Endometrial microvascular endothelial cells (primary cell): ENCODE measurements around the gene PTPRN2. TPM values are rescaled to one million over a fixed set of nuclear protein-coding genes. Genes with fewer than 3 reads are reported as not detected.

Source experiments
- in situ Hi-C: cut with HindIII; loops from 2 replicates; pipeline ENCODE4 v1.10.0; 2017; ENCODE audit warnings: low sequenced_read_pairs, low pct_unique_long_range_greater_than_20kb; ENCODE audit errors: inconsistent ontology term
- total RNA-seq: library from RNA; depleted of rRNA; stranded (reverse); fragments of >200 nt; gene quantifications from one replicate; pipeline ENCODE4 v1.2.3, GENCODE V29; 2015; ENCODE audit errors: inconsistent ontology term

The PTPRN2 gene
- total RNA-seq, 1 donor from 2014 or later = 13.3 TPM

DNA sequence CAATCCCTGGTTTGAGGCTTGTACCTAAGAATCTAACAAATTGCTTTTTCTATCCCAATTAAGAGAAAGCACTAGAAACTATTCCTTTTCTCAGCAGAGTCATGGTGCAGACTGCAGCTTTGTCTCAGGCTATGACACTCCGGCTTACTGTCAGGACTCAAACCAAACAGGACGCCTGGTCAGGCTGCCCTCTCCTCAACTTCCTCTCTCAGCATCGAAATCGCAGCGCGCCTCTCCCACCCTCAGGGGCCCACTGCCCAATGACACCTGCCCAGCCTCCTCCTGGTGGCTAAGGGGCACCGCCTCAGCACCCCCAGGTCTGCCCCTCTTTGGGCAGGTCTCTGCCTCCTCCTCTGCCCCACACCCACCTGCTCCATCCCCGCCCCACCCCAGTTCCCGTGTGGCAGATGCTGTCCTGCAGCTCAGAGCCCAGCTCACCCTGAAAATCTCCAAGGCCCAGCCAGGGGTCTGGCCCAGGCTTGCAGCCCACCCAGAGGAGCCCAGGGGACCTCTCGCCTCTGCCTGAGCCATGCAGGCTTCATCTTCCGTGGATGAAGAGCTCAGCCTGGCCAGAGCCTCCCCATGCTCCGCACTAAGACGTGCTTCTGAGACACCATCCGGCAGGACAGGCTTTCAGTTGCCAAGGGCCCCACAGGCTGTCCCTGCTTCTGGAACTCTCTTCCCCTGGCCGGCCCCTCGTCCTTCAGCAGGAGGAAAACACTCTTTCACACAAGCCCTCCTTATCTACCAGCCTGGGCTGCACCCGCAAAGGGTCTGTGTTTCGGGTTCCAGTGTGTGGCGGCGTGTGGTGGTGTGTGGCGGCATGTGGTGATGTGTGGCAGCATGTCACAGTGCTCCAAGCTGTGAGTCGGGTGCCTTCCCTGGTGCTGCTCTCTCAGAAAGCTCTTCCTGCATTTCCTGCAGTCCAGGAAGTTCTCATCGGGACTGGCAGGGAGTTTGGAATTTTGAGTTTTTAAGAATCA lies 16.4 kb upstream of the PTPRN2 start:
- in situ Hi-C loops = no loop called here

DNA sequence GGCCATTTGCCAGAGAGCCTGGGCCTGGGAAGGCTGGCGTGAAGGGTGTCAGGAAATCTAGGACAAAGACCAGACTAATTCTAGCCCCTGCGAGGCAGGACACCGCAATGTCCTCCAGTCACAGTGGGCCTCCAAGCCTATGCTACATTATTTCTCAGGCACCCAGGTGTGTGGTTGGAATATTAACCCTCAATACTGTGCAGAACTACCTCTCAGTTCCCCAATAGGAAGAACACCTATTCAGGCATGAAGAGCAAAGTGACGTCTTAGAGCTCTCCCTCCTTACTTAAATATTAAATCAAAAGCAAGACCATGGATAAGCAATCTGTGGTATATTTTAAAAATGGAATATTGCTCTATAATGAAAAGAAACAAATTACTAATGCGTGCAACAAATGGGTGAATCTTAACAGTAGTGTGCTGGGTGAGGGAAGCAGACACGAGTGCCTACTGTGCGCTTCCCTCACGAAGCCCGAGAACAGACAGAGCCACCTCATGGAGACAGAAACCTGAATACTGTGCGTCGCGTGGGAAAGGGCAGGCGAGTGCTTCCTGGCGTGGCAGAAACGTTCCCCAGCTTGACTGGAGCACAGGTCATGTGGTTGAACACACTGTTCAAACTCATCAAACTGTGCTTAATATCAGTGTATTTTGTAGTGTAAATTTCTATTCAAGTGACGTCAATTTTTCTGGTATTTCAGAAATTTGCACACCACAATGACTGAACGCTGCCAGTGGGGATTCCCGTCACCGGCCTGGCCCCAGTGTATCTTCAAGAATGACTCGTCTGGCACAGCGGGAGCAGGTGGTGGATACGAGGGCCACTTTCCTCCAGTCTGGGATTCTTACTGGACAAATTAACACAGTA lies 15.5 kb upstream of the PTPRN2 start:
- in situ Hi-C loops = no loop called here

DNA sequence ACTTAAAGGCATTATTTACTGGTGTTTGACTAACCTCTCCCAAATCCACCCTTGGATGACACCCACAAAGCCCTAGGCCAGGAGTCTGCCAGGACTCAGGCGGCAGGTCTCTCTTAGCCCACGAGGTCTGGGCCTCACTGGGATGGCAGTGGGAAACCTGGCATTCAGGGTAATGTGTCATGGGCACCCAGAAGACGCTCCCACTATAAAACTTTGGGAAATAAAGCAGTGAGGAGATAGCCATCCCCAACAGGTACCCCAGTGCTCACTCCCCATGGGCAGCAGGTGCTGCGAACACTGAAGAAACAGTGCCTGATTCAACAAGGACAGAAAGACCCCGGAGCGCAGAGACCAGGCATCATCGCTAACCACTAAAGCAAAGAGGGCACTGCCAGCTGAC lies 14.4 kb upstream of the PTPRN2 start:
- in situ Hi-C loops = no loop called here

DNA sequence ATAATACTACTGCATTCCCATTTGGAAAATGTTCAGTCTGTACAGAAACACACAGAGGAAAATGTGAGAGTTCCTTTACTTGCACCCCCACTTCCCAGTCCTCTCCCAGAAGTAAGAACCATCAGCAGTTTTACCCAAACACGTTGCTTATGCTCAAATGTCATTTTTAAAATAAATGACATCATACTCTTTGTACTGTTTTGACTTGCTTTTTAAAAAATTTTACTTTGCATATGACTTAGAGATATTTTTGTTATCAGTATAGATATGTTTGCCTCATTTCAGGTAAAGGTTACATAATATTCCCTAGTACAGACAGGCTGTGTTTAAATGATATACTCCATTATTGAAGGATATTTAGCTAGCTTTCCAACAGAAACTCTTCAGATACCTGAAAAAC lies 13.5 kb upstream of the PTPRN2 start:
- in situ Hi-C loops = no loop called here

DNA sequence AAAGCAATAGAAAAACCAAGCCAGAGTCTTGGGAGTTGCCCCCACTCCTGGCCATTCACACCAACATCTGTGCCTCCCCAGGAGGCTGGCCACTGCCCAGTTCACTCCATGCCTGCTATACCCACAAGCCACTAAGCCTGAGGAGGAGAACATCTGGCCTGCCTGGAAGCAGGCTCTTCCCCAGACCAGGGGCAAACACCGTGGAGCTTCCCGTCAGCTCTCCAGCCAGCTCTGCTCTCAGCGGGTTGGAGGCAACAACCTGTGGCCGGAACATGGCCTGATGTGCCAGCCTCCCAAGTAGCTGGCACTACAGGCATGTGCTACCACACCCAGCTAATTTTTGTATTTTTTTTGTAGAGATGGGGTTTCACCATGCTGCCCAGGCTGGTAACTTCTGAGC lies 9.1 kb upstream of the PTPRN2 start:
- in situ Hi-C loops = no loop called here

DNA sequence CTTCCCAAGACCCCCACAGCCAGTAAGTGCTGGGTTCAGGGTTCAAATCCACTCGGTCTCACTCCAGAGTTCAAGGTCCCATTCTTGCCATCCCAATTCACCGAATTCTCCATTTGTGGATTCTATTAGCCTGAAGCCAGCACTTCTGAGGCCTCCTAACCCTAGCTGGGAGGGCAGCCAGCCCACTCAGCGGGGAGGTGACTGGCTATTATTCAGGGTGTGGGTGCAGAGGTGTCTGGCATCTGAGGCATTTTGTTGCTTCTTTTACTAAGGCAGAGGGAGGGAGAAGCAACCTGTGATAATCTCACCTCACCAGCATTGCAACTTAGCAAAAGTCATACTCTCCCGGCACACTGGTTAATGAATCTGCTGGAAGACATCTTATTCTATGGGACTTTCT lies 8.7 kb upstream of the PTPRN2 start:
- in situ Hi-C loops = no loop called here

DNA sequence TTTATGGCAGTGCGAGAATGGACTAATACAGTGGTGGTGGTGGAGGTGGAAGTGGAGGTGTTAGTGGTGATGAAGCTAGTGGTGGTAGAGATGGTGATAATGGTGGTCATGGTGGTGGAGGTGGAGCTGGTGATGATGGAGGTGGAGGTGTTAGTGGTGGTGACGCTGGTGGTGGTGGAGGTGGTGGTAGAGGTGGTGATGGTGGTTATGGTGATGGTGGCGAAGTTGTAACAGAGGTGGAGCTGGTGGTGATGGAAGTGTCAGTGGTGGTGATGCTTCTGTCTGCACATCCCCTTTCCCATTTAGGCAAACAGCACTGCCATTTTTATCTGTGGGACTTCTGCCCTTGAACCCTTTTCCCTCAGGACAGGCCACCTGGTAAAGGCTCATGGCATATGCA lies 7.4 kb upstream of the PTPRN2 start:
- in situ Hi-C loops = no loop called here

DNA sequence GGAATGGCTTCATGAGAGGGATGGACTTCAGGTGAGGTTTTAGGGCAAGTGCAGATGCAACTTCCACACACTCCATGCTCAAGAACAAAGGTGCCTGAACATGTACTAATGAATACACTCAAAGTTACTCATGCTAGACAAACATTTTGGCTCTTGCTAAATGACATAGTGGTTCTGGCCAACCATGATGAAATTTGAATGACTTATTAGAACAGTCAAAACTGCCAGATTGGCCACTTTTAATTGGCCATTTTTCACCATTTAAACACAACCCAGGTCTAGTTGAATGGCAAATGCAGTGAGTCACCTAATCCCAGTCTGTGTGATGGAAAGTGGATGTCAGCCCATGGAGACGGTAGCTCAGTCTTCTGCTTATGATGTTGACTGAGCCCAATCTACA lies 4.9 kb upstream of the PTPRN2 start:
- in situ Hi-C loops = no loop called here

DNA sequence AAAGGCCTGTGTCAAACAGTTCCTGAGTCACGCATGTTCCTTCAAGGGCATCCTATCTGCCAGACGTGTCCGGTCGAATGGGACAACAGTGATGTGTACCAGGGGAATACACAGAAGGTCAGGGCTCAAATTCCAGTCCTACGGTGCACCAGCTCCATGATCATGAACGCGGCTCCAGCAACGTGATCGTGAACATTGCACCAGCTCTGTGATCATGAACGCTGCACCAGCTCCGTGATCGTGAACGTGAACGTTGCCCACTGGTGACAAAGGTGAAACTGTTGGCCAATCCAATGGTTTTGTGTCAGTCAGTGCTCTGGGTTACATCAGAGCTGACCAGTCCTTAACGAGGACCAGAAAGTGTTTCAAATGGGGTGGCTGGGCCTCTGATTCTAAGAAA lies 4.3 kb upstream of the PTPRN2 start:
- in situ Hi-C loops = no loop called here

DNA sequence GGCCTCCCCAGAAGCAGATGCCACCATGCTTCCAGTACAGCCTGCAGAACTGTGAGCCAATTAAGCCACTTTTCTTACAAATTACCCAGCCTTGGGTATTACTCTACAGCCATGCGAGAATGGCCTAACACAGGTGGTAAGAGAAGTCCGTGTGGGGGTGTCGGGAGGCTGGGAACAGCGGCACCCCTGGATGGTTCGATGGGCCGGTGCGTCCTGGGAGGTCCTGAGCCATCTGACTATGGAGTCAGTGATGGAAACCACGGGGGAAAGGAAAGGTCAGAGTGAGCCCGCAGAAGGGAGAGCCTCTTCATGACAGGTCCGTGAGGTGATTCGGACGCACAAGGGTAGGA lies 2.5 kb upstream of the PTPRN2 start:
- in situ Hi-C loops = no loop called here

DNA sequence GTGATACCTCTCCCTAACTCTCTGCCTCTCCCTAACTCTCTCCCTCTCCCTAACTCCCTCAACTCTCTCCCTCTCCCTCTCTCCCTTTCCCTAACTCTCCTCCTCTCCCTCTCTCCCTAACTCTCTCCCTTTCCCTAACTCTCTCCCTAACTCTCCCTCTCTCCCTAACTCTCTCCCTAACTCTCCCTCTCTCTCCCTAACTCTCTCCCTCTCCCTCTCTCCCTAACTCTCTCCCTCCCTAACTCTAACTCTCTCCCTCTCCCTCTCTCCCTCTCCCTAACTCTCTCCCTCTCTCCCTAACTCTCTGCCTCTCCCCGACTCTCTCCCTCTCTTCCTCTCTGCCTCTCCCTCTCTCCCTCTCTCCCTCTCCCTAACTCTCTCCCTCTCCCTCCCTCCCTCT lies 2.0 kb upstream of the PTPRN2 start:
- in situ Hi-C loops = no loop called here

DNA sequence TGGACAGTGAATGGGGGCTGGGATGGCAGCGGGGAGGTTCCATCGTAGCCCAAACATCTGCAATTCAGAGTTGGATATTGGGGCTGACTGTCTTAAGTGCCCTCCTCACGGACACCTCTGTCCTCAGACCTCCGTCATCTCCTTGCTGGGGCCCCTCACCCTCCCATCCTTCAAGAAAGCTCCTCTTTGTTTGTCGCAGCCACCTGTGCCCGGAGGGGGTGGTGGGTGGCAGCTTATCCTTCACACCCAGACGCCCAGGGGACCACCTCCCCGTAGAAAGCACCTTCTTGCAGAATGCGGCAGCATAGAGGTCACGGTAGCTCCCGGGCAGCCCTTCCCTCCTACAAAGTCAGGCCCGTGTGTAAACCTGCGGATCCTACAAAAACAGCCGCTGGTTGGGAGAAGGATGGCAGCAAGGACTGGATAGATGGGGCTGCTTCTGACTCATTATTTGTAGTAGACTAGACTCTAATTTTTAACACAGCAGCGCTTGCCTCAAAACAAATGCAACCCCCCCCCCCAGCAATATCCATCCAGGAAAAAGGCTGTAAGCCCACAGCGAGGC lies 1.3 kb upstream of the PTPRN2 start:
- in situ Hi-C loops = no loop called here

DNA sequence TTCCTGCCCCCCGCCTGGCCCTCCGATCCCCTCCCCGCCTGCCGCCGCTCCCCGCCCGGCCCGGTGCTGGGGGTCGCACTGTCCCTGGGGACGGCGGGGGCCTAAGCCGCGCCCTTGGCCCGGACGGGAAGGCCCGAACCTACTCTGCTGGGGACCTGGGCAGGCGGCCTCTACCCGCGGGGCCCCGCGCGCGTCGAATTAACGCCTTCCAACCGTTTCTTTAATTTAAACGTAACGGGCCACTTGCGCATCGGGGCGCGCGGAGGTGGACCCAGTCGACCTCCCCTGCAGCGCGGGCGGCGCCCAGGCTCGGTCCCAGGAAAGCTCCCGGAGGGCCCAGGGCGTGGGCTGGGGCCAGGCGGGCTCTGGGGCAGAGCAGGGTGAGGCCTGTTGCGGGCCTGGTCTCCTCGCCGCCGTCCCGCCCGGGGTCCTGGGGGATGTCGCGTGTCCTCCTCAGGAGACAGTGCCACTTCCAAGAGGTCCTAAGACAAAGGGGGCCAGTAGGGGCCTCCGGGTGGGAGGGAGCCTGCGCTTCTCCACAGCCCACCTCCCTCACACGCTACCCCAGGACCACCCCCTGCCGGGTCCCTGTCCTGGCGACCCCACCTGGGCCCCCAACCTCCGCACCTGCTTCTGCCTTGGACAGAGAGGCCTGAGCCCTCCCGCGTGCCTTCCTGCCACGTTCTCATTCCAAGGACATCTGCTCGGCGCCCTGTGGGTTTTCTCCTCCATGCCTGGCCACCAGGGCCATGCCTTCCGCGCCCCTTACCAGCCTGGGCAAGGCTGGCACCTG lies 658 bp upstream of the PTPRN2 start:
- in situ Hi-C loops = no loop called here

DNA sequence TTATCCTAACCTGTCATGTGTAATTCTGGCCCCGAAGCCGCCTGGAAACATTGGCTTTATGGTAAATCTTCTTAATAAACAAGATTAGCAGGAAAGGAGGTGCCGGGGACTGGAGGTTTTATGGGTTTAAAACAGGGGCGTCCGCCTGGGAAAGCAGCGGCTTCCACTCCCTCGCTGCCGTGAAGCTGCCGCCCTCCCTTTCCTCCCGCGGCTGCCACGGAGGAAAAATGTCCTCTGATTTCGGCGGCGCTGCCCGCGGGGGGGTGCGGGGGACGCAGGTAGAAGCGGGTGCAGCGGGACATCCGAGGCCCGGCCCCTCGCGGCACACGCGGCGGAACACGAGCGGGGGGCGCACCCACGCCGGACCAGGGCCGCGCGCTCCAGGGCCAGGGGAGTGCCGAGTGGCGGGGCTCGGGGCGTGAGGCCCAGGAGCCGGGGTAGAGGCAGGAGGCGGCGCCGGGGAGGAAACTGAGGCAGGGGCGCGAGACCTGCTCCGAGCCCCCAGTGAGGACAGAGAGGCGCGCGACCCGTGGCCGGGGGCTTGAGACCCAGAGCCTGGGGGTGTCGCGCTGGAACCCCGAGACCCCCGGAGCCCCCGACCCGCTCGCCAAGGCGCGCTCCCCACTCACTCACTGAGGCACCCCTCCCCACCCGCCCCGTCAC lies 993 bp downstream of the PTPRN2 start:
- in situ Hi-C loops = no loop called here

DNA sequence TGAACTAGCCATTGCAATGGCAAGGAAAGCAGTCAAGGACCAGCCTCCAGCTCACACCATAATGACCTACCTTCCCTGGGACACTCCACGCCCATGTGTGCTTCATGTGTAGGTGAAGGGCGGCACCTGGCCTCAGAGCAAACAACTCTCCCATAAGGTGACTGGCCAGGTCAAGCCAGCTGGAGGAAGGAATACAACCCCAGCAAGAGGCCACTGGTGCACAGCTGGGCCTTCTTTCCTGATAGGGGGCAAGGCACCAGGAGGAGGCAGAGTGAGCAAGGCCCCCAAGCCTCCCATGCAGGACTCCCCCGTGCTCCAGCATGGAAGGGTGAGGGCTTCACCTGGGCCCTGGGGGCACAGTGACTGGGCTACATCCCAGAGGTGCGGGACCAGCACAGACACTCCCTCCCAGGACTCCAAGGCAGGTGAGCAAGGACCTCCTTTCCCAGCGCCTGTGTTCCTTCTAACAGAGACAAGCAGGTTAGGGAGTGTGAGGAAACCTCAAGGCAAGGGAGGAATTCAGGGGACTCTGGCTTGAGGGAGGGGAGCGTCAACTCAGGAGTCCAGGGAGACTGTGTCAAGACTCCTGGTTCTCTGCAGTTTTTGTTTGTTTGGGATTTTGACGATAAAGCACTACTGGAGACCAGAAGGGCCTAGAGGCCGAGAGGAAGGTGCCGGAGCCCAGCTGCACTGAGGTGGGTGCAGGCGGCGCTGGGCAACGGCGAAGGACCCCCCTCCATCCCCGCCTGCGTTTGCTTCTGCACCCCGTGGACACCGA lies 1.7 kb downstream of the PTPRN2 start:
- in situ Hi-C loops = no loop called here

DNA sequence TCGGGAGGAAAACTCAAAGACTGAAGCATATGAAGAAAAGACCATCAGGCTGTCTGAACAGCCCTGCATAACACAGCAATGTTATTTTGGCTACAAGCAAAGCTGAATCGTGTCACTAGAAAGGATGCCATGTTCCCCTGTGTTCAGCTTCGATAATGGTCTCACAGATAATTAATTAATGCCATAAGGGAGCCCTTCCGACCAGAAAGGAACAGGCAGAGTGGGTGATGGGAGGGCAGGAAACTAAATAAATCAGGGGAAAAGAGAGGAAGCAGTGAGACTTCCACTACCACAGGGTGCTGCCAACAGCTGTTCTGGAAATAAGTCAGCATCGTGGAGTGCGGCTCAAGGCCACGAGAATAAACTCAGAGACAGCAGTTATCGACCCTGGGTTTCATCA lies 3.2 kb downstream of the PTPRN2 start:
- in situ Hi-C loops = no loop called here

DNA sequence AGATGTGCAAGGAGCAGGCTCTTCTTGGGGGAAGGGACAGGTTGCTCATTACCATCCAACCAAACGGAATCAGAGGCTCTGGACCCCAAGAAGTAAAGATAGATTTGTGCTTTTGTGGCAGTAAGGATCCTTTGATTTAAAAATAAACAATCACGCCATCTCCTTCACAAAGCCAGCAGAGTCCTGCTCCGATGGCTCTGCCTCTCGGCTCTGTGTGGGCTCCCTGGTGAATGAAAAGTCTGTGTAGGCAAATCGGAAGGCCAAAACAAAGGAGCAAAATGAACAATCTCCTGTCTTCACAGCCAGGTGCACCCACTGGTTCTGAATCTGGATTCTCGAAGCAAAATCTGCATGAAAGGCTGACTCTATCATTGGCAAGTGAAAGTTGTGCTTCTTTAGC lies 3.8 kb downstream of the PTPRN2 start:
- in situ Hi-C loops = no loop called here

DNA sequence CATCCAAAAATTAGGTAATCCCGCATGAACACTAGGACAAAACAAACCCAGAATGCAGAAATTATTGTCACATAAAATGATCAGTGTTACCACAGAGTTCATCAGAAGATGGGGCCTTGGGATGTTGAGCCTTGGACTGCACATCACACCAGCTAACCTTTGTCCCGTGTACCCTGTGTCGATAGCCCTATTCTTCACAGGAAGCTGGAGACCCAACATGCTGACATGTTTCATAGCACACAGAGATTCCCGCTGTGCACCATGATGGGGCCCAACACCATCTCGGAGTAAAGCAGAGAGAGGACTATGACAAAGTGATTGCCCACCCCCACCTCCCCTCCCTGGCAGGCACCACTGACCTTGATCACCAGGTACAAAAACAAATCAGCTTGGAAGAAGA lies 4.5 kb downstream of the PTPRN2 start:
- in situ Hi-C loops = no loop called here
